Tibial nerve (tissue), 4 donors: ENCODE measurements around the gene GMDS.

ENCODE experiments used
- CTCF ChIP-seq, 5 experiments: fragments of 200-600 bp in 3 of 5; fragments of 450-650 bp in 2 of 5; sonication (generic) in 3 of 5; IDR thresholded peaks; one replicate each; pipeline ENCODE4 v1.5.1; 2016 to 2019; ENCODE audit warnings: antibody characterized with exemption in 5 of 5, mild to moderate bottlenecking in 3 of 5, moderate library complexity in 2 of 5
- EP300 ChIP-seq, 2 donors: sonication (generic); formaldehyde crosslinking; IDR thresholded peaks; one replicate each; pipeline ENCODE4 v1.6.1; 2017; ENCODE audit warnings: antibody characterized with exemption in 2 of 2, mild to moderate bottlenecking in 1 of 2
- POLR2A ChIP-seq, 2 donors: fragments of 450-650 bp; IDR thresholded peaks; one replicate each; pipeline ENCODE4 v1.6.1; 2017; ENCODE audit warnings: antibody characterized with exemption in 2 of 2, mild to moderate bottlenecking in 2 of 2, moderate library complexity in 2 of 2

GRCh38 chr6:2203264-2203663 lies 42.1 kb downstream of the GMDS start:
- no peak for TF ChIP-seq CTCF (IDR thresholded peaks at IDR 0.05)
- TF ChIP-seq POLR2A (IDR thresholded peaks at IDR 0.05): no peak
- TF ChIP-seq EP300 (IDR thresholded peaks at IDR 0.05): peak in 1 of 2 donors; percentile 10
